K562 treated with DMSO at 1 percent for 24 hours (cell line): Measurements from ENCODE around the gene NKX1-1. TPM values are rescaled to one million over a fixed set of nuclear protein-coding genes. Genes with fewer than 3 reads are reported as not detected.

Source experiments
- total RNA-seq: library from RNA; unstranded; fragments of 300-600 nt; gene quantifications from 2 replicates; pipeline ENCODE4 v1.2.3, GENCODE V29; 2022; ENCODE audit warnings: low read depth; ENCODE audit not compliant: insufficient read depth

The NKX1-1 gene
- total RNA-seq: not detected in 2 replicates

GRCh38 chr4:1406394-1406980 lies at the start of gene NKX1-1:
NKX1-1 (minus strand) TSS chr4:1406442; CDS start chr4:1406442, 0 bp downstream.

Other genes starting within 250 kb of the NKX1-1 start
- 0.96 and 3.0 TPM in 2 replicates for gene SPON2, start 233.9 kb downstream of the NKX1-1 start, total RNA-seq
- 142 and 151 TPM in 2 replicates for gene CTBP1, start 157.3 kb downstream of the NKX1-1 start, total RNA-seq
- gene MAEA, start 116.6 kb downstream of the NKX1-1 start, total RNA-seq: 91.8 and 100 TPM in 2 replicates
- 3.2 and 5.0 TPM in 2 replicates for gene UVSSA, start 59.2 kb downstream of the NKX1-1 start, total RNA-seq